Vagina (tissue), 2 donors: ENCODE measurements around the gene CERK.

Experiments
- POLR2A ChIP-seq, 2 donors: fragments of 450-650 bp; IDR thresholded peaks; one replicate each; pipeline ENCODE4 v1.6.1; 2017; ENCODE audit warnings: antibody characterized with exemption in 2 of 2, mild to moderate bottlenecking in 2 of 2, moderate library complexity in 2 of 2
- POLR2AphosphoS5 ChIP-seq, 2 donors: sonication (generic); formaldehyde crosslinking; IDR thresholded peaks; one replicate each; pipeline ENCODE4 v1.9.0; 2017; ENCODE audit warnings: antibody characterized with exemption in 2 of 2, mild to moderate bottlenecking in 2 of 2, low read depth in 1 of 2; ENCODE audit not compliant: insufficient read depth in 1 of 2
- TF ChIP-seq, protein P1 (sequence below), 3 experiments: fragments of 450-650 bp in 2 of 3; fragments of 200-600 bp in 1 of 3; sonication (generic) in 1 of 3; IDR thresholded peaks; one replicate each; pipeline ENCODE4 v1.5.1; 2017 to 2019; ENCODE audit warnings: antibody characterized with exemption in 3 of 3, mild to moderate bottlenecking in 2 of 3, moderate library complexity in 2 of 3

DNA sequence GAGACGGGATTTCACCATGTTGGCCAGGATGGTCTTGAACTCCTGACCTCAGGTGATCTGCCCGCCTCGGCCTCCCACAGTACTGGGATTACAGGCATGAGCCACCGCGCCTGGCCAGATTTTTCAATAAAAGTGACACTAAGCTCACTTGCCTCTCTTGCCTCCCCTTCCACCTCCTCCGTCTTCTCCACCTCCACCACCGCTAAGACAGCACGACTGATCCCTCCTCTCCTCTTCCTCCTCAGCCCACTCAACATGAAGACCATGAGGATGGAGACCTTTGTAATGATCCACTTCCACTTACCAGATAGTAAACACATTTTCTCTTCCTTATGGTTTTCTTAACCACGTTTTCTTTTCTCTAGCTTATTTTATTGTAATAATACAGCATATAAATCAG is 14.2 kb downstream of the CERK start:
- TF ChIP-seq, protein P1, sequence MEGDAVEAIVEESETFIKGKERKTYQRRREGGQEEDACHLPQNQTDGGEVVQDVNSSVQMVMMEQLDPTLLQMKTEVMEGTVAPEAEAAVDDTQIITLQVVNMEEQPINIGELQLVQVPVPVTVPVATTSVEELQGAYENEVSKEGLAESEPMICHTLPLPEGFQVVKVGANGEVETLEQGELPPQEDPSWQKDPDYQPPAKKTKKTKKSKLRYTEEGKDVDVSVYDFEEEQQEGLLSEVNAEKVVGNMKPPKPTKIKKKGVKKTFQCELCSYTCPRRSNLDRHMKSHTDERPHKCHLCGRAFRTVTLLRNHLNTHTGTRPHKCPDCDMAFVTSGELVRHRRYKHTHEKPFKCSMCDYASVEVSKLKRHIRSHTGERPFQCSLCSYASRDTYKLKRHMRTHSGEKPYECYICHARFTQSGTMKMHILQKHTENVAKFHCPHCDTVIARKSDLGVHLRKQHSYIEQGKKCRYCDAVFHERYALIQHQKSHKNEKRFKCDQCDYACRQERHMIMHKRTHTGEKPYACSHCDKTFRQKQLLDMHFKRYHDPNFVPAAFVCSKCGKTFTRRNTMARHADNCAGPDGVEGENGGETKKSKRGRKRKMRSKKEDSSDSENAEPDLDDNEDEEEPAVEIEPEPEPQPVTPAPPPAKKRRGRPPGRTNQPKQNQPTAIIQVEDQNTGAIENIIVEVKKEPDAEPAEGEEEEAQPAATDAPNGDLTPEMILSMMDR (IDR thresholded peaks at IDR 0.05), result no peak
- TF ChIP-seq POLR2A (IDR thresholded peaks at IDR 0.05), result no peak
- TF ChIP-seq POLR2AphosphoS5 (IDR thresholded peaks at IDR 0.05; ENCODE audit: insufficient read depth in 1 of 2, low read depth in 1 of 2), result no peak
